Muscle of back (tissue), 11 donors: ENCODE data around the gene KDM2B. TPM values are rescaled to one million over a fixed set of nuclear protein-coding genes. Genes with fewer than 3 reads are reported as not detected.

Source experiments
- DNase-seq, 3 donors: peaks; one replicate each; pipeline versions ENCODE4 v3.0.0 to v3.0.0-alpha.2; 2013
- polyA plus RNA-seq, 10 donors: library from polyadenylated mRNA; unstranded; fragments of 120-200 nt; gene quantifications; one replicate each; pipeline ENCODE4 v1.2.1, GENCODE V29; 2013; ENCODE audit not compliant: insufficient read length in 10 of 10

Gene KDM2B
- polyA plus RNA-seq, 10 donors, result 18.1 to 28.4 (median 24.4) TPM

DNA sequence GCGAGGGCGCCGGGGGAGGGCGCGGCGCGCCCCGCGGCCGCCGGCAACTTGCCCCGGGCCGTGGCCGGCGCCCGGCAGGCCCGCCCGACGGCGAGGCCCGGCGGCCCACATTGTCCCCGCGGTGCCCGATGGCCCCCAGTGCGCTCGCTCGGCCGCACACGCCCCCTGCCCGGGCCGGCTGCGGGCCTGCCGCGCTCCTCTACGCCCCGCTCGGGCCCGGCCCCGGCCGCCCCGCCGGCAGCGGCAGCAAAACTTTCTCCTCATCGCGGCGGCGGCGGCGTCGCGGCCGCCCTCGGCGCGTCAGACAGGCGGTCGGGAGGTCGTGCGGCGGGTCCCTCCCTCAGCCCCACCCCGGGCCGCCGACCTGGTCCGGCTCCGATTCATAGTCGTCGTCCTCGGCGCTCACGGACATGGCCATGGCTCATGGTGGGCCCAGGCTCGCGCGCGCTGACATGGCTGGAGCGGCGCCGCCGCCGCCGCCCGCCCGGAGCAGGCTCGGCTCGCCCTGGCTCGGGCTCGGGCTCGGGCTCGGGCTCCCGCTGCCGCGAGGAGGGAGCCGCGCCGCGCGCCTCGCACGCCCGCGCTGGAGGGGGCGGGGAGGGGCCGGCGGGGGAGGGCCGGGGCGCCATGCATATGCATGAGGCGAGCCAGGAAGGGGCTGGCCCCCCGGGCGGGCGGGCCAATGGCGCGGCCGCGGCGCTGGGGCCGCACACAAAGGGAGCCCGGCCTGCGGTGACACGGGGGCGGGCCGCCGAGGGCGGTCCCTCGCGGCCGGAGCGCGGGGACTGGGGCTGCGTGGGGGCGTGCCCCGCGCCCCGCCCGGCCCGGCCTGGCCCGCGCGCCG, 113.8 kb downstream of the KDM2B start:
- DNase-seq, result peak; percentile 88 to 91 (median 89)

DNA sequence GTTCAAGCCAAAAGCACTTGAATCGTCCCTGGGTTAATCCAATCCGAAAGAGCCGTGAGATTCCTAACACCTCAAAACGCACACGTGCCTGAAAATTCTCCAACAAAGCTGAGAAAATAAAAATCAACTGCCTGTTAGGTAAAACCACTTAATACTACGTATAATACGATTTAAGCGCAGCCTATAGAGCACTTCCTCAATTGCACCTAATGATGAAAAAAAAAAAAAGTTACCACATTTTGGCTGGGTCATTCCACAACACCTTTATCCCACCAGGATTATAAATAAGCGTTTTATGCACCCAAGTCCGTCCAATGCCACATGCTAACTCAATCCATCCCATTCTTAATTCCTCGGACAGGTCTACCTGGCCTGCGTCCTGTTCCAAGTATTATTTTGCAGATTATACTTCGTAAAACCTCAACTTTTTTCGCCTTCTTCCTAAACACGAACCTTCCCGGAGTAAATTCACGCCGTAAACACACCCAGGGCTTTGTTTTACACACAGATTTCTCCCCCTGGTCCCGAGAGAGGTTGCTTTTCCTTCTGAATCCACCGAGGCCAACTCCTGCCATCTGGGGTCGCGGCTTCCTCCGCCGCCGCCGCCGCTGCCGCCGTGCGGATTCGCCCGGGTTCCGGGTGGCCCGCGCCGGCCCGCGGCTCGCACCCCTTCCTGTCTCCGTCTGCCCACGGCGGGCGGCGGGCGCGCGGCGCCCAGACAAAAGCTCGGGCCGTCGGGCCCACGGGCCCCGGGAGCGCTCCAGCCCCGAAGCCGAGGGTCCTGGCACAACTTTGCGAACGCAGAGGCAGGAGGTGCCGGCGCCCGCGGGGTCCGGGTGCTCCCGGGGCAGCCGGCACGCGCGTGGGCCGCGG, 114.7 kb downstream of the KDM2B start:
- no peak for DNase-seq

DNA sequence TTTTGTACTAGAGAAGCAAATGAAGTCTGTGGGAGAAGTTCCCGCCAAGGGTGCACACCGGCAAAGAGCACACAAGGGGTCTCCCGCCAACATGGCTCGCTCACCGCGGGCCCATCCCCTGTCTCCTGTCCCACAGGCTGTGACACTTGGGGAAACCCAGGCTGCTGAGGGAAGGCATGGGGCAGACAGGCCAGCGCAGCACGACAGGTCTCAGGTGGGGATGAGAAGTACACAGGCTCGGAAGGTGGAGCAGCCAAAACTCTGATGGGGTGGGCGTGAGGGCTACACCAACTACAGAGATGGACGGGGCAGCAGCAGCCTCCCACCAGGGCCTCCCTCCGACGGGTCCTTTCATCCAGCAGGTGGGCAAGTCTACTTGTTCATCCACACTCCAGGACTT, 116.5 kb downstream of the KDM2B start:
- DNase-seq, result no peak

DNA sequence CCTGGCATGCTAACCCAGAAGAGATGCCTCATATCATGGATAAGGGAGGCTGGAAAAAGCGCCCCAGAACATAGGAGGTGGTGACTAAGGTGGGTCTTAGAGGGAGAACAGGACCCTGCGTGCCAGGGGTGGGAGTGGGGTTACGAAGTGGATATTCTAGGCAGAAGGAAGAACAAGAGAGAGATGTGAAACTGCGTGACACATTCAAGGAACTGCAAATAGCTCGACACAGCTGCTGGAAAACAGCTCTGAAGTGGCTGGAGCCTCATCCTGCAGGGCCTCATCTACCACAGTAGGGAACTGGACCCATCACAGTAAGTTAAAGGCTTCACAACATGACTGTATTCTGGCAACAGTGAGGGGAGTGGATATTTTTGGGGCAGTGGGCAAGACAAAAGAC, 119.8 kb downstream of the KDM2B start:
- DNase-seq, result peak in 1 of 3 donors; percentile 26

DNA sequence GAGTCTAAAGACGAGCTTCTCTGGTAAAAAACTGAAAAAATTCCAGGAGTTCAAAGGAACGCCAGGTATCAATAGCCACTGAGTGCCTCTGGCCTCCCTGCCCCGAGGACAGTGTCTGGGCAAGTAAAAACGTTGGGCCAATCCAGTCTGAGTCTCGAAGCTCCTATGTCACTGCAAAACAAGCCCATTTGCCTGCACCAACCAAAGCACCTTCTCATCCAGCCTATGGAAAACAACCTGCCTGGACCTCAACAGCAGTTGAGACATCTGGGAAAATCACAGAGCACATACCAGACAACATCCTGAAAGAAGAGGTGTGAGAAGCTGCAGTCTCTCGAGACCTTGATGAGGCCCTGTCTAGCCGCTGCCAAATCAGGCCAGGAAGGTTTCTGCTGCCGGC, 124.3 kb downstream of the KDM2B start:
- DNase-seq, result no peak

DNA sequence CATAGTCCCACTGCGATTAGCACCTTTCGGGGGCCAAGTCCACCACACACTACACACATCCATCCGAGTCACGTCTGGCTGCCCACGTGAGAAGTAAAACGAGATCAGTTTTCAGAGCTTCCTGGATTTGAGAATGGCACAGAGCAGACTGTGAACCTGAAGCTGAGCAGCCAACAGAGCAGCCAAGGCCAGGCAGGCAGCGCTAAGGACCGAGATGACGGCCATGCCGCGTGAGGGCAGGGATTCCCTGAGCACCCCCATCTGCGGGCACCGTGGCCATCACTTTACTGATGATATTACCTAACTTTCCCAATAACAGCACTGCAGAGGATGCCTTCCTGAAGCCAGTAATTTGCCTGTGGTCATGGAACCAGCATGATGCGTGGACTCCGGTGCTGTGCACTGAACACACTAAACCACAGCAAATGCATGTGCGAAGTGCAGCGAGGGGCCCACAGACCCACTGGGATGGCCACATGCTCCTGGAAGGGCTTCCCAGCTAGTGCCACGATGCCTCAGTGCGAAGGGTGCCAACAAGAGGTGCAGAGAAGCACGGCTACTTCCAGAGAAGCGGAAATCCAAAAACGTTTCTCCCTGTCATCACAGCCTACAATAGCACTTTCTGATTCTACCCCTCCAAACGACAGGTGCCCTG, 124.9 kb downstream of the KDM2B start:
- no peak for DNase-seq

DNA sequence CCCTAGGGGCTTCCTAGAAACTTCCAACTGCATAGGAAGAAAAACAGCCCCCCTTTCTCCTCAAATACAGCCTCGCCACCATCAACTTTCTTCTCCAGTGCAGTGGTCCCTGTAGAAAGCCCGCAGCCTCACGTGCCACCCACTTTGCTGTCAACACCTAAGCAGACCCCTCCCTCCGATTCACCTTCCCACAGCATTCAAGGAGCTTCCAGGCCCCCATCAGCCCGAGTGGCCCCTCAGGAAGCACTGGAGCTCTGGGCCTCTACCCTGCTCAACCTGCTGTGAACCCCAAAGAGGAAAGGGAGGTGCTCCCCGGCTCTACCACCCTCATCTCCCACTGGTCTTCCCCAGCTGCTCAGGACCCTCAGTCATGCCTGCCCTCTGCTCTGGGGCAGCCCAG, 125.9 kb downstream of the KDM2B start:
- no peak for DNase-seq

DNA sequence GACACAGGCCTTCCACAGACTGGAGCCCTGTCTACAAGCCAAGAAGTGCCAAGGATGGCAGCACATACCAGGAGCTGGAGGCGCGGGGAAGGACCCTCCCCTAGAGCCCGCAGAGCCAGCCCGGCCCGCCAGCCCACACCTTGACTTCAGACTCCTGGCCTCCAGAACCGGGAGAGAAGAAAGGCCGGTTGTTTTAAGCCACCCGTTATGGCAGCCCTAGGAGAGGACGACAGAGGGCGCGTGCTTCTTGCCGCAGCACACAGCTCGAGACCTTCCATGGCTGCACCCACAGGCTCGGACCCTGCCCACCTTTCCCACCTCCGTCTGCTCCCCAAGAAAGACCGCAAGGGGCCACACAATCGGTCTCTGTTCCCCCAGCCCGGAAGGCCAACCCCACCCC, 127.2 kb downstream of the KDM2B start:
- DNase-seq, result no peak

DNA sequence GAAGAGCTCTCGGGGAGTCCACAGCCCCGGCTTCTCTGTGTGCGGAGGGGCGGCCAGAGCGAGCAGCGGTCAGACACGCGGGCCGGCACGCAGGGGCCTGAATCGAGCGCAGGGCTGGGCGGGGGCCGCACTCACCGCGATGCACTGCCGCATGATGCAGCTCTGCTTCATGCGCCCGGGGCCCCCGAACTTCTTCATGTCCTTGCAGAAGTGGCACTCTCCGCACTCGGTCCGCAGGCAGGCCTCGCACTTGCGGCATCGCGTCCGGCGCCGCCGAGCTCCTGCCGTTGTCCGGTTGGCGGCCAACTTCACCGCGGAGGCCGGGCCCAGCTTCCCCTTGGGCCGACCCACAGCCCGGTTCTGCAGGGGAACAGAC, 127.8 kb downstream of the KDM2B start:
- no peak for DNase-seq

DNA sequence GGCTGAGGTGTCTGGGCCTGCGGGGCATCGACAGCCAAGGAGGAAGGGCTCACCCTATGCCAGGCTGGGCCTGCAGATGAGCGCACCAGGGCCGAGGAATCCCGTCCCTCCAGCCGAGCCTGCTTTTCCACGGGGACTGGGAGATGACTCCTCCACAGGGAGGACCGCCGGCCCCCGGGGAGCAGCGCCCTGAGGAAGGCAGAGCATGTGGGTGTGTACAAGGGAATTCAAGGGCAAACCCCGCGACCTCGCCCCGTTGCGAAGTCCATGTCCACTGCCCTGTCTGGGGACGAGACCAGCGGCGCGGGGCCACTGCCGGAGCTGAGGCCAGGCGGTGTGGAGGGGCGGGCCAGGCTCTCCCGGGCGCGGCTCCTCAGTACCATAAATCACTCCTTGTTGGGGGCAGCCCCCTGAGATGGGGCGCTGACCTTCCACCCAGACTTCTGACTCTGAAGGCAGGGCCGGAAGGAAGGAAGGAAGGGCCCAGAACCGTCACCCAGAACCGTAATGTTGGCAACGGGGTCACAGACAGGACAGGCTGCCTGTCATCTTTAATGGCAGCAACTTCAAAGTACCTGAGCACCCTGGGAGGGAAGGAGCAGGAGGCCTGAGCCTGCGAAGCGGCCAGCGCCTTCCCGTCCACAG, 128.4 kb downstream of the KDM2B start:
- peak in 1 of 3 donors; percentile 24 for DNase-seq

DNA sequence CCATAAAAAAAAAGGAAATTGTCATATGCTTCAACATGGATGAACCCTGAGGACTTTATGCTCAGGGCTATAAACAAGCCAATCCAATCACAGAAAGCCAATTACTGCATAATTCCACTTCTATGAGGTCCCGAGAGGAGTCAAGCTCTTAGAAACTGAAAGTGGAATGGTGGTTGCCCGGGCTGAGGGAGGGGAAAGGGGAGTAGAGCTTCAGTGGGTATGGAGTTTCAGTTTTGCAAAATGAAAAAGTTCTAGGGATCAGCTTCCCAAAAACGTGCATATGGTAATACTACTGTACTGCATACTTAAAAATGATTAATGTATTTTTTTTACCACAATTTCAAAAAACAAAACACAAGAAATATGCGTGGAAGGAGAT, 128.9 kb downstream of the KDM2B start:
- DNase-seq, result peak in 1 of 3 donors; percentile 48

DNA sequence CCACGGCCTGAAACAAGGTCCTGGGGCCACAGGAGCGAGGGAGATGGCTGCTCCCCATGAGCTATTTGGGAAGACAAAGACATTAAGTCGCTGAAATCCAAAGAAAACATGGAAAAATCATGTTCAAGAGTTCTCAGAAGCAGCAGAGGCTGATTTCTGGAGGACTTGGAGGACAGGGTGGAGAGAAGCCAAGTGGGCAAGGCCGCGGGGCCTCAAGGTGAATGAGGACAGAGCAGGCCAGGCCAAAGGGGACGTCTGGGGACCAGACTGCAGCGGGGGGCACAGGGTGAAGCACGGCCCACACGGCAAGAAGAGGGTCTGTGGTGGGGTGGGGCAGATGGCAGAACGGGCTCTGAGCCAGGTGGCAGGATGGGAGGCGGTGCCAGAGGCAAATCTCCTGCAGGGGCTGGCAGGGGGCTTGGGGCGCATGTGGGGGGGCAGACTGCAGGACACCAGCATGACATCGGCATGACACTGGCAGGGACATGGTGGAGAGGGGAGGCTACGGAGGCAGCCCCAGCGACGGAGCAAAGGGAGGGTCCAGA, 132.0 kb downstream of the KDM2B start:
- DNase-seq, result no peak

DNA sequence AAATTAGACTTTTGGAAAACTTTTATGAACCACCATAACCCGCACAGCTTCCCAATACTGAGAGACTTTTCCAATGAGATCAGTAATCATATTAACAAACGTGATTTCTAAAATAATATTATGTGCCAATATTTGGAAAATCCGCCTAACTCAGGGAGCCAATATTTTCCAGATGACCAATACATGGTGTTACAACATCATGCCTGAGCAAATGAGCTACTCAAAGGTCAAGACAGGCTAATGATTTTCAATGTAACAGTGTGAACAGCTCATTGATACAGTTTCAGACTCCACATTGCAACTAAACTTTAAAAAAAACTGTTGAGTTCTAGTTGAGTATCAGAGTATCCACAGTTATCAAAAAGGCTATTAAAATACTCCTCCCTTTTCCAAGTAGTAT, 134.1 kb downstream of the KDM2B start:
- DNase-seq, result no peak

DNA sequence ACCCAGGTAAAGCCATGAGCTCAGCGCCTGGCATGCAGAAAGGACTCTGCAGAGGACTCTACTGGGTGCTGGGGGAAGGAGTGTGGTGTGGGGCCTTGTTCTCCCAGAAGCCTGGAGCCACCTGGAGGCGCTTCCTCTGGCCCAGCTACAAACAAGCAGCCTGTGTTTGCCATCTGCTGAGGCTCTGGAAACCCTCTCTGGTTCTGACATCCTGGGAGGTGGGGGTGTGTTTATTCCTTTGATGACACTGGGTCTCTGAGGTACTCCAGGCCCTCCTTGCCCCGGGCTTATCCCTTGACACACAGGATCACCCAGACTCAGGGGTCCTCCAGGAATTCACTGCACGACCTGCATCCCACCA, 136.0 kb downstream of the KDM2B start:
- DNase-seq, result no peak

DNA sequence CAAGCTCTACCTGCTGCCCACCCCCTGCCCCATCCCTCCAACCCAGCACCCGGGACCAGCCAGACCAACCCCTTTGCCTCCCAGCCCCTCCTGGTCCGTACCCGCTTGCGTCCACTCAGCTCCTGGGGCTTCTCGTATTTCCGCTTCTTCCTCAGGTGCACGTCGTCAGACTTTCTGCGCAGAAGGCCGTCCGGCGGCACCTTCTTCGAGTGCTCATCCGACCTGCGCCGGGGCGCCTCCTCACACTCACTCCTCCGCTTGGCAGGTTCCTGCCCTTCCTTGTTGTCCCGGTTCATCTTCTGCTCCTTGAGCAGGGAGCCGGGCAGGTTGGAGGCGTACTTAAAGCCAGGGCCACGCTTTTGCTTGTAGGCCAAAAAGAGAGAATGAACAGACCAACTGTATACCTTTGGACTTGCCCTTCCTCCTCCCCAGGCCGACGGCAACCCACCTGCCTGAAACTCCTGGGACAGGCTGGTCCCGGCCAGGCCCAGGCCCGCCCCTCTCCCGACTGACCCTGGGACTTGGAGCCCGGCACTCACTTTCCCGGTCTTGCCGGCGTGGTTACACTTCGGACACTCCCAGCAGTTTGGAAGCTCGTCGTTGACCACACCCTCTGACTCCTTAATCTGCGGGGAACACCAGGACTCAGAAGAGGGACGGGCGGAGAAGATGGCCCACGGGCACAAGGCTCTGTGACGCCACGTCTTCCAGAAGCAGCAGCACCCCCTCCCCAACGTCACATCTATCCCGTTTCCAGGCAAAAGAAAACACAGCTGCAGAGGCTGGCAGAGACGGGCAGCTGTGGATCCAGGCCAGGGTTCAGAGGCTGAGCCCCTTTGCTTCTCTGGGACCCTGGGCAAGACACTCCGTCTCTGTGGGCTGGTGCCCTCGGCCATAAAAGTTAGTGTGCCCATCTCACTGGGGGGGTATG, 136.6 kb downstream of the KDM2B start:
- DNase-seq, result peak in 1 of 3 donors; percentile 44

DNA sequence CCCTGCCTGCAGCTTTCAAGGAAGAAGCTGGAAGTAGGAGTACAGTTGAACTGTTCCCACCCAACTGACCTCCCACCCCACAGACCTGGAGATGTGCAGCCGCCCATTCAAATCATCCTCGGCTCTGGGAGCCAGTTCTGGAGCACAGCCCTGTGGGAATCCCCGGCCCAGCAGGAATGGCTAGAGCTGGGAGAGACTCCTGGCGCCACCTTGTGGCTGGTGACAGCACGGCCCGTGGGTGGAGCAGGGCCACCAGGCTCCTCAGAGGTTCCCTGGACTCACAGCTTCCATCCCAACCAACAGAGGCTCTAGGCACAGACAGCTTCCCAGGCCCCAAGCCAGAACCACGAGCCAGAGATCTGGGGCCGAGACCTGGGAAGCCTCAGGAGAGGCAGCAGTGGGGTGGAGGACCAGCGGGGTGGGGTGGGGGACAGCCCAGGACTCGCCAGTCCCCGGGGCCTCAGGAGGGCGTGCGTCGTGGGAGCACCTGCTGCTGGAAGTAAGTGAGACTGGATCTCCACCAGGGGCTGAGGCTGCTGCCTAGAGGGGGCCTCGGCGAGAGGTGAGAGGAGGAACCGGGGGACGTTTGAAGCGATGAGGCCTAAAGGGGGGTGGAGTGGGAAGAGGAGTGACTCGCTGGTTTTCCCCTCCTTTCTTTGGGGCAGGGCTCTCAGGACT, 137.5 kb downstream of the KDM2B start:
- DNase-seq, result peak; percentile 39 to 81 (median 68)

DNA sequence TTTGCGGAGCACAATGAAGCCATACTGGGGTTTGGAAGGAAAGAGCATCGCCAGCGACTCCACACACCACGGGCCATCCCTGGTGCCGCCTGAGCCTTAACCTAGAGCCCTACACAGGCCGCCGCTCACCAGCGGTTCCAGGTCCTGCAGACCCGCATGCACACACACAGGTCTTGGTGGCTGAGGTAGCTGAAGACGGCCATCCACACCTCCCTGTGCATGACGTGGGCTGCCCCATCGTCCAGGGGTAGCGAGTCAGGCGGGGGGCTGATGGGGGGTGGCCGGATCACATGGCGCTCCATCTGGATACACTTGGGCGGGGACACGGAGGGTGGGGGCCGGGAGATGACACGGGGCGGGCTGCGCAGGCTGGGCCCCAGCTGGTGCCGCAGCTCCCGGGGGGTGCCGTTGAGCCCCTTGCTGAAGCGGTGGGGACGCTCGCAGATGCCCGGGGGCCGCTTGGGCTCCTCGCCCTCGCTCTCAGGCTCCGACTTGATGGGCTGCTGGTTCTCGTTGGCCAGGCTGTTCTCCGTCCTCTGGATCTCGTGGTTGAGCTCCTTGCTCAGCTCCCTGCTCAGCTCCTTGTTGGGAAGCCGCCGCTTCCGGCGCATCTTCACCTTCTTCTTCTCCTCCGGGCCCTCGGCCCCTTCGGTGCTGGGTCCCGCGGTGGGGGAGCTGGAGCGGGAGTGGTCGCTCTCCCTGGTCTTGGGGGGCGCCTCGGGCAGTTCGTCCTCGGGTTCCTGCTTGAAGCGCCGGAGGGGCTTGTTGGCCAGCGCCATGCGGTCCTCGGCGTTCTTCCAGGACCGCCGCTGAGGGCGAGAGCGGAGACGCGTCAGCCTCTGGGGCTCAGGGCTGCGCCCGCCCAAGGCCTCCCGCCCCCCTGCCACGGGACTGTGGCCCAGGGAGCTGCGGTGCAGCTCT, 138.5 kb downstream of the KDM2B start:
- no peak for DNase-seq

DNA sequence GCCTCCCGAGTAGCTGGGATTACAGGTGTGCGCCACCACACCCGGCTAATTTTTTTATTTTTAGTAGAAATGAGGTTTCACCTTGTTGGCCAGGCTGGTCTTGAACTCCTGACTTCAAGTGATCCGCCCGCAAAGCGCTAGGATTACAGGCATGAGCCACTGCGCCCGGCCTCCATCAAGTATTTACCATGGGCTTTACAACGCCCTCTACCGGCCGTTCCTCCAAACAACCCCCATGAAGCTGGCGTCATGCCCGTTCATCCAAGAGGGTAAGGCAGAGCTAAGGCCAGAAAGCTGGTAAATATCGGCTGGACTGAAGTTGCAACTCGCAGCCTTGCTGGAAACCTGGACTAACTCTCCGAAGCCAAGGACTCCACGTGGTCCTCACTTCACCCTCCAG, 139.3 kb downstream of the KDM2B start:
- DNase-seq, result no peak

DNA sequence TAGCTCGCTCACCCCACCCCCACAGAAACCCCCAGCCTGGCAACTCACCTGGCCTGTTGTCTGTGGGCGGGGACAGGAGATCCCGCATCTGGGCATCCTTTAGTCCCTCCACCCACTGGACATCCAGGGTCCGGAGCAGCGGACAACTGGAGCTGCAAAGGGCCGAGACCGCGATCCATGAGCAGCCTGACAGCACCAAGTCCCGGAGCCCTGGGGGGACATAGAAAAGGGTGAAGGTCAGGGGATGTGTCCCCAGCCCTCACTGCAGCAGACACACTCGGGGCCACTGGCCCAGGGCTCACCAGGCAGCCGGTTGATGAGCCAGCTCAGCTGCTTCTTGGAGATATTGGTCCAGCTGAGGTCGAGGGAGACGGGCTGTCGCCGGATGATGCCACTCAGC, 140.1 kb downstream of the KDM2B start:
- DNase-seq, result no peak
